NCI-H446 treated with DMSO at 0.1 percent for 48 hours (cell line): ENCODE data around the gene MTUS2.

Experiments
- DNase-seq: peaks from one replicate; lab custom pipeline; 2025; lab: John Stamatoyannopoulos, UW

The MTUS2 gene

GRCh38 chr13:29507356-29507755 lies 687.2 kb downstream of the MTUS2 start:
- DNase-seq = no peak

GRCh38 chr13:29508130-29508875 lies 688.2 kb downstream of the MTUS2 start:
- DNase-seq = no peak

- no peak for DNase-seq
Measured at GRCh38 chr13:29508876-29509252, 688.7 kb downstream of the MTUS2 start.

- no peak for DNase-seq
Measured at GRCh38 chr13:29509999-29510589, 690.0 kb downstream of the MTUS2 start.

GRCh38 chr13:29510651-29511084 lies 690.5 kb downstream of the MTUS2 start:
- no peak for DNase-seq

- no peak for DNase-seq
Measured at GRCh38 chr13:29511106-29511796, 691.1 kb downstream of the MTUS2 start.

GRCh38 chr13:29511980-29512379 lies 691.8 kb downstream of the MTUS2 start:
- no peak for DNase-seq

GRCh38 chr13:29513002-29513980 lies 693.2 kb downstream of the MTUS2 start:
- no peak for DNase-seq

GRCh38 chr13:29513981-29514719 lies 694.0 kb downstream of the MTUS2 start:
- no peak for DNase-seq

- DNase-seq = no peak
Measured at GRCh38 chr13:29514720-29515310, 694.7 kb downstream of the MTUS2 start.

- DNase-seq = no peak
Measured at GRCh38 chr13:29515372-29515771, 695.2 kb downstream of the MTUS2 start.

- DNase-seq = no peak
Measured at GRCh38 chr13:29516012-29516411, 695.9 kb downstream of the MTUS2 start.

GRCh38 chr13:29516880-29517279 lies 696.7 kb downstream of the MTUS2 start:
- DNase-seq = no peak

- DNase-seq = no peak
Measured at GRCh38 chr13:29519921-29520320, 699.8 kb downstream of the MTUS2 start.

- no peak for DNase-seq
Measured at GRCh38 chr13:29520671-29521070, 700.5 kb downstream of the MTUS2 start.

GRCh38 chr13:29521336-29521735 lies 701.2 kb downstream of the MTUS2 start:
- DNase-seq = no peak

- DNase-seq = no peak
Measured at GRCh38 chr13:29522044-29522685, 702.0 kb downstream of the MTUS2 start.

- no peak for DNase-seq
Measured at GRCh38 chr13:29523199-29523961, 703.2 kb downstream of the MTUS2 start.

GRCh38 chr13:29524176-29524575 lies 704.0 kb downstream of the MTUS2 start:
- DNase-seq = no peak

- DNase-seq = no peak
Measured at GRCh38 chr13:29524641-29525040, 704.5 kb downstream of the MTUS2 start.
